ENCODE measurements around the gene LAMA4. TPM values are rescaled to one million over a fixed set of nuclear protein-coding genes. Genes with fewer than 3 reads are reported as not detected.
A peak's percentile ranks its signal among the peaks of the same experiment; 100 is the strongest.

LAMA4 gene
- total RNA-seq, 1 donor from 2014 or later = 209 TPM

- Mint-ChIP-seq H3K36me3 (ENCODE audit: unreplicated experiment) (peaks cover 11% of the 10 kb centered on the region), H3K9me3 (ENCODE audit: unreplicated experiment) (no peaks in the 10 kb centered on the region), H3K27me3 (ENCODE audit: unreplicated experiment) (no peaks in the 10 kb centered on the region), H3K4me3 (ENCODE audit: unreplicated experiment) (peak overlapping the region; percentile 96), H3K27ac (ENCODE audit: unreplicated experiment) (peak overlapping the region; percentile 92), H3K4me1 (ENCODE audit: unreplicated experiment) (peaks cover 45% of the 10 kb centered on the region)
- TF ChIP-seq CTCF (IDR thresholded peaks at IDR 0.05) = no peak
- no peak for DNase-seq (ENCODE audit: extremely low spot score, unreplicated experiment)
Observed at GRCh38 chr6:112254921-112255320, 554 bp upstream of the LAMA4 start.

GRCh38 chr6:112253498-112253840 lies 898 bp downstream of the LAMA4 start:
- Mint-ChIP-seq H3K27me3 (ENCODE audit: unreplicated experiment) (no peaks in the 10 kb centered on the region), H3K9me3 (ENCODE audit: unreplicated experiment) (no peaks in the 10 kb centered on the region), H3K4me3 (ENCODE audit: unreplicated experiment) (peak overlapping the region; percentile 96), H3K4me1 (ENCODE audit: unreplicated experiment) (peaks cover 55% of the 10 kb centered on the region), H3K27ac (ENCODE audit: unreplicated experiment) (peak overlapping the region; percentile 92), H3K36me3 (ENCODE audit: unreplicated experiment) (peaks cover 16% of the 10 kb centered on the region)
- TF ChIP-seq CTCF (IDR thresholded peaks at IDR 0.05) = no peak
- DNase-seq (ENCODE audit: extremely low spot score, unreplicated experiment) = no peak

GRCh38 chr6:112252571-112253497 lies 1.5 kb downstream of the LAMA4 start:
- H3K36me3 Mint-ChIP-seq (ENCODE audit: unreplicated experiment) = peaks cover 18% of the 10 kb centered on the region
- DNase-seq (ENCODE audit: extremely low spot score, unreplicated experiment) = no peak
- no peak for TF ChIP-seq CTCF (IDR thresholded peaks at IDR 0.05)
- H3K4me3 Mint-ChIP-seq (ENCODE audit: unreplicated experiment) = peak overlapping the region; percentile 96
- no peaks in the 10 kb centered on the region for H3K27me3 Mint-ChIP-seq (ENCODE audit: unreplicated experiment)
- H3K9me3 Mint-ChIP-seq (ENCODE audit: unreplicated experiment) = no peaks in the 10 kb centered on the region
- H3K27ac Mint-ChIP-seq (ENCODE audit: unreplicated experiment) = peak overlapping the region; percentile 92
- H3K4me1 Mint-ChIP-seq (ENCODE audit: unreplicated experiment) = peaks cover 61% of the 10 kb centered on the region

- no peak for DNase-seq (ENCODE audit: extremely low spot score, unreplicated experiment)
- peak overlapping the region; percentile 96 for H3K4me3 Mint-ChIP-seq (ENCODE audit: unreplicated experiment)
- H3K9me3 Mint-ChIP-seq (ENCODE audit: unreplicated experiment) = no peaks in the 10 kb centered on the region
- H3K27ac Mint-ChIP-seq (ENCODE audit: unreplicated experiment) = peak overlapping the region; percentile 87
- peaks cover 76% of the 10 kb centered on the region for H3K4me1 Mint-ChIP-seq (ENCODE audit: unreplicated experiment)
- peaks cover 26% of the 10 kb centered on the region for H3K36me3 Mint-ChIP-seq (ENCODE audit: unreplicated experiment)
- no peaks in the 10 kb centered on the region for H3K27me3 Mint-ChIP-seq (ENCODE audit: unreplicated experiment)
- no peak for TF ChIP-seq CTCF (IDR thresholded peaks at IDR 0.05)
Observed at GRCh38 chr6:112251171-112251875, 3.0 kb downstream of the LAMA4 start.

- H3K9me3 Mint-ChIP-seq (ENCODE audit: unreplicated experiment) = no peaks in the 10 kb centered on the region
- peak overlapping the region; percentile 41 for H3K27ac Mint-ChIP-seq (ENCODE audit: unreplicated experiment)
- DNase-seq (ENCODE audit: extremely low spot score, unreplicated experiment) = no peak
- H3K4me3 Mint-ChIP-seq (ENCODE audit: unreplicated experiment) = no peak overlapping the region
- H3K4me1 Mint-ChIP-seq (ENCODE audit: unreplicated experiment) = peaks cover 87% of the 10 kb centered on the region
- H3K36me3 Mint-ChIP-seq (ENCODE audit: unreplicated experiment) = peaks cover 28% of the 10 kb centered on the region
- no peak for TF ChIP-seq CTCF (IDR thresholded peaks at IDR 0.05)
- H3K27me3 Mint-ChIP-seq (ENCODE audit: unreplicated experiment) = no peaks in the 10 kb centered on the region
Observed at GRCh38 chr6:112249489-112249888, 4.9 kb downstream of the LAMA4 start.

Data from osteocyte (in vitro differentiated cells).